Stimulated activated CD4-positive, alpha-beta T cell treated with anti-CD3 and anti-CD28 coated beads, Interleukin-15, amount 100 ng/mL, for 48 hours (primary cell): ENCODE results near the gene ADAT2.

ENCODE experiments used
- DNase-seq, 2 donors: peaks; one replicate each; pipeline ENCODE4 v3.0.0-alpha.2; 2020; ENCODE audit warnings: low read depth in 2 of 2

The ADAT2 gene

GRCh38 chr6:143397227-143398222, 53.0 kb downstream of the ADAT2 start:
- DNase-seq, result no peak

GRCh38 chr6:143396497-143397226, 53.8 kb downstream of the ADAT2 start:
- no peak for DNase-seq

GRCh38 chr6:143395699-143396098, 54.8 kb downstream of the ADAT2 start:
- no peak for DNase-seq

DNA sequence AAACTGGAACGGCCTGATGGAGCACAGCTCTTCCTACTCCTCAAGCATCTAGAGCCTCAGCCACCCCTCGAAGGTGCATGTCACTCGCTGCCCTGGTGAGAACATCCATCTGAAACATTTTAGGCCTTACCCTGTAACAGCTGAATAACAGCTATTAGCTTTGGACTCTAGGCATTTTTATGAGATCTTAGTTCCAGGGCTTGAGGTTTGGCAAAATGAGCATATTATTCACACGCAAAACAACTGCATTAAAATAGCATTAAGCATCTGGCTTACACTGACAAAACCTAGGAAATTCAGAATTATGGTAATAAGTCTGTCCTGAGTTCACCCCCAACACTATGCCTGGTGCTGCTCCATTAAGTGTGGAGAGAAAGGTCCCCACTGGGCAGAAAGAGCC, 56.1 kb downstream of the ADAT2 start:
- no peak for DNase-seq

DNA sequence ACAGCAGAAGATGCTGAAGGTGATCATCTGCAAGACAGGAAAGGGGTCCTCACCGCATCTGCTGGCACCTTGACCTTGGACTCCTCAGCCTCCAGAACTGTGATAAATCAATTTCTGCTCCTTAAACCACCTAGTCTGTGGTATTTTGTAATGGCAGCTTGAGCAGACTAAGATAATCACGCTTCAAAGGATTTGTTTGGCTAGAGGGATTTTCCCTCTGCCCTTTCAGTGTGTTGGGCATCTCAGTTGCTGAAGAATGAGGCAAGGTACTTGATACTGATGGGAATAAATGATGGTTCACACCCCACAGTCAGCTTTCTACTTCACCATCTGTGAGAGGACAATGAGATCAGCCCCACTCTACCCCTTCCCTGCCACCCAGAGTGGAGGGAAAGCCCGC, 60.2 kb downstream of the ADAT2 start:
- no peak for DNase-seq

DNA sequence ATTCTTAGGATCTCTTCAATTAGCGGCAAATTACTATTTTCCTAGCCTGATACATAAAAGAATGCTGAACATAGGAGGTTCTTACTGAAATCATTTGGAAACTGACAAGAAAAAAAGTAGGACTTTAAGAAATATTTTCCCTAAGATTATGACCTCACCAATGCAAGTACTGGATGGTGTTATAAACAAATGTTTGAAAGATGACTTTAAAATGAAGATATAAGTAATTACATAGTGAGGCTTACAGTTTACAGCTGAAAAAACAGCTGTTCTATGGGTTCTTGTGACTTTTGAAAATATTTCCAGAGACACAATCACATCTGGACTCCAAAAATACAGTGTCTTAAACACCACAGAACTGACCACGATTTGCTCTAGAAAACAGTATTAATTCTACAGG, 64.9 kb downstream of the ADAT2 start:
- DNase-seq, result no peak

DNA sequence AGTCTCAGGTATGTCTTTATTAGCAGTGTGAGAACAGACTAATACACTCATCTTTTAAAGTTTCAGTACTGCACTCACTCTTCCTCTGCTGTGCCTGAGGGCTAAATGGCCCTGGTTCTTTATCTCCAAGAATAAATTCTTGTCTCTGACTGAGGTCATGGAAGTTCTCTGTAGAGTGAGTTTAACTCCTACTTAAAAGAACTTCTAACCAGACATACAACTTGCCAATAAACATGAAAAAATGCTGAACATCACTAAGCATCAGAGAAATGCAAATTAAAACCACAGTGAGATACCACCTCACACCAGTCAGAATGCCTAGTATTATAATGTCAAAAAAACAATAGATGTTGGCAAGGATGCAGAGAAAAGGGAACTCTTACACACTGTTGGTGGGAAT, 73.6 kb downstream of the ADAT2 start:
- no peak for DNase-seq

- DNase-seq, result no peak
Measured at GRCh38 chr6:143376375-143376774, 74.1 kb downstream of the ADAT2 start.

- no peak for DNase-seq
Measured at GRCh38 chr6:143375022-143375585, 75.4 kb downstream of the ADAT2 start.

- no peak for DNase-seq
Measured at GRCh38 chr6:143374014-143374413, 76.5 kb downstream of the ADAT2 start.
